ENCODE results near the gene RADIL. TPM values are rescaled to one million over a fixed set of nuclear protein-coding genes. Genes with fewer than 3 reads are reported as not detected.

The RADIL gene
- total RNA-seq, 2 experiments from 2014 or later = 0.58 to 0.92 TPM

- peaks cover 1% of the 10 kb centered on the region for H3K9me3 Mint-ChIP-seq
- peak; percentile 83 for DNase-seq
- no peak overlapping the region for H3K4me3 Mint-ChIP-seq
- peaks cover 14% of the 10 kb centered on the region for H3K36me3 Mint-ChIP-seq
- H3K27me3 Mint-ChIP-seq = no peaks in the 10 kb centered on the region
- H3K4me1 Mint-ChIP-seq = peaks cover 14% of the 10 kb centered on the region
- H3K27ac Mint-ChIP-seq = no peak overlapping the region
Observed at GRCh38 chr7:4753598-4754432, 129.7 kb downstream of the RADIL start.

- Mint-ChIP-seq H3K27me3 (no peaks in the 10 kb centered on the region), H3K4me1 (peaks cover 34% of the 10 kb centered on the region), H3K9me3 (peaks cover 1% of the 10 kb centered on the region), H3K36me3 (peaks cover 31% of the 10 kb centered on the region), H3K27ac (no peak overlapping the region), H3K4me3 (no peak overlapping the region)
- DNase-seq = no peak
Observed at GRCh38 chr7:4751398-4751947, 132.0 kb downstream of the RADIL start.

- DNase-seq = no peak
- peaks cover 34% of the 10 kb centered on the region for H3K36me3 Mint-ChIP-seq
- no peaks in the 10 kb centered on the region for H3K27me3 Mint-ChIP-seq
- H3K4me3 Mint-ChIP-seq = no peak overlapping the region
- H3K9me3 Mint-ChIP-seq = peaks cover 1% of the 10 kb centered on the region
- H3K4me1 Mint-ChIP-seq = peaks cover 46% of the 10 kb centered on the region
- peak overlapping the region; percentile 34 for H3K27ac Mint-ChIP-seq
Observed at GRCh38 chr7:4749798-4750197, 133.7 kb downstream of the RADIL start.

DNA sequence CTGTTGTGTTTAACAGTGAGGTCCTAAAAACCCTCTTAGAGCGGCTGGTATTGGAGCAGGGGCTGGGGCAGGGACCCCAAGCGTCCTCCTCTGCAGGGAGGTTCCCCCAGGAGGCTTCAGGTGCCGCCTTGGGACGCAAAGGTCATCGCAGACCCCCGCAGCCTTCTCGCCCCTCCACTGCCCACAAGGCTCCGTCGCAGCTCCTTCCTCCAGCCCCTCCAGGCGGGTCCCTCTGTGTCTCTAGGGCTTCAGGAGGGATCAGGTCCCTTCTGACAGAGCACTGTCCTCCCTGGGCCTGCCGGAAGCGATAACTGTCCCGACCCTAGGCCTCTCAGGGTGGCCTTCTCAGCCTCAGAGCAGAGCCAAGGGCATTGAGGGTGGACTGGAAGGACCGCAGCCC lies 134.2 kb downstream of the RADIL start:
- peaks cover 35% of the 10 kb centered on the region for H3K36me3 Mint-ChIP-seq
- peaks cover 1% of the 10 kb centered on the region for H3K9me3 Mint-ChIP-seq
- no peaks in the 10 kb centered on the region for H3K27me3 Mint-ChIP-seq
- no peak overlapping the region for H3K4me3 Mint-ChIP-seq
- H3K27ac Mint-ChIP-seq = peak overlapping the region; percentile 86
- no peak for DNase-seq
- peaks cover 50% of the 10 kb centered on the region for H3K4me1 Mint-ChIP-seq

Other genes with a start within 250 kb of the RADIL start
- gene FOXK1, start 201.4 kb downstream of the RADIL start, total RNA-seq = 10 to 100 TPM; 38.1 to 38.2 TPM
- gene AP5Z1, start 108.1 kb downstream of the RADIL start, total RNA-seq = 10 to 100 TPM; 43.1 to 47.1 TPM
- under 1 TPM in 1 of 2 experiments, not detected in 1; 0.04 TPM for gene PAPOLB, start 21.7 kb downstream of the RADIL start, total RNA-seq
- gene MMD2, start 75.5 kb upstream of the RADIL start, total RNA-seq = not detected
- gene RBAK, start 162.1 kb upstream of the RADIL start, total RNA-seq = 10 to 100 TPM; 11.3 to 11.7 TPM

Data from activated naive CD8-positive, alpha-beta T cell treated with anti-CD3 and anti-CD28 coated beads for 36 hours (primary cell).